Hindlimb muscle (tissue), 1 donor: ENCODE data around the gene FAM216B. TPM values are rescaled to one million over a fixed set of nuclear protein-coding genes. Genes with fewer than 3 reads are reported as not detected.
"Not testable (repeated sequence)": the region's sequence is repeated elsewhere in the genome, so short reads cannot be mapped to it uniquely, and the experiment has no call there.

ENCODE experiments used
- DNase-seq: peaks from one replicate; pipeline ENCODE4 v3.0.0-alpha.2; 2013
- polyA plus RNA-seq: library from polyadenylated mRNA; unstranded; fragments of 120-200 nt; gene quantifications from one replicate; pipeline ENCODE4 v1.2.1, GENCODE V29; 2013; ENCODE audit not compliant: insufficient read length

FAM216B gene
- 0.06 TPM for polyA plus RNA-seq

- DNase-seq: no peak
These were observed at the start of gene FAM216B for GRCh38 chr13:42781352-42781751. FAM216B (plus strand) TSS chr13:42781584; CDS start chr13:42784068, 2,484 bp downstream.

GRCh38 chr13:42732073-42732472 lies 49.3 kb upstream of the FAM216B start:
- no peak for DNase-seq

DNA sequence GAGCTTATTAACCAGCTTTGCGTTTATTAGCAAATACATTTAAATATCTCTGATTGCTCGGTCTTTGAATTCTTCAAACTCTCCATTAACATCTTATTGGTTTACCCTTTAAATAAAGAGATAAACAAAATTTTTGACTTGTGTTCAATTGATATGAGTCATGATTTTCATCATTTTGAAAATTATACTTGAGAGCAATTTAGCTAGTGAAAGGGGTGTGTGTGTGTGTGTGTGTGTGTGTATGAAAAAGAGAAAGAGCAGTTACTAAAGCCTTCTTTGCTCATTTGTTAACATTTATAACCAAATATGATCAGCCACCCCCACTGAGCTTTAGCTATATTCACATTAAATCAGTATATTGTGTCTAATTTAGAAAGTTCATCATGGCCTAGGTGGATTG lies 48.3 kb upstream of the FAM216B start:
- DNase-seq: no peak

DNA sequence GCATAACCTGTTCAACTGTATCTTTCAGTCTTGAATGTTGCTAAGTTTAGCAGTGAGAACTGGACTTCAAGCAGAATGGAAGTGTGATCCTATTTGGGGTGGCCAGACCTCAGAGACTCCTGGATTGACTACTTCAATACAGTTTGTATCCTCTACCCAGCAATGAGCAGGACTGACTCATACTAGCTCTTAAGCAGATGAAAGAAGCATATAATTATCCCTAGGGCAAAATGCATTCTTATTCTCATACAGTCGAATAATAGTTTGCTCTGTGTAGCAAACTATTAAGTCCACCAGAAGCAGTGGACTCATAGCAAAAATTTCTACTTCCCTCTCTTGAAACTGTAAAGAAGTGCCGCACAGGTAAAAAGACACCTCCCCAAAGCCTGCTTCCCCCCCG lies 46.4 kb upstream of the FAM216B start:
- DNase-seq: no peak

- peak; percentile 23 for DNase-seq
These were observed 40.6 kb upstream of the FAM216B start for GRCh38 chr13:42740753-42741152.

- no peak for DNase-seq
These were observed 39.5 kb upstream of the FAM216B start for GRCh38 chr13:42741914-42742313.

DNA sequence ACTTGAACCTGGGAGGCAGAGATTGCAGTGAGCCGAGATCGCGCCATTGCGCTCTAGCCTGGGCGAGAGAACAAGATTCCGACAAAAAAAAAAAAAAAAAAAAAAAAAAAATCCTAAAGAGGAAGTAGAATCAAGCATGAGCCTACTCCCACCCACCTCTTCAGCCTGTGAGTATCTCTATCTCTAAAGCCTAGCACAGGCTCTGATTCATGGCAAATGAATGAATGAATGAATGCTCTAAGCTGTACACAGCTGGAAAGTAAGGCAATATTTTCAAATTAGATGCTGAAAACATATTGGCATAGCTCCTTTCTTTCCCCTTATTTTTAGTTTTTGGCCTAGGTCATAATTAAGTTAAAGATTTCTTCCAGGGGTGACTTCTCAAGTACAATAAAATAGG lies 35.7 kb upstream of the FAM216B start:
- no peak for DNase-seq

DNA sequence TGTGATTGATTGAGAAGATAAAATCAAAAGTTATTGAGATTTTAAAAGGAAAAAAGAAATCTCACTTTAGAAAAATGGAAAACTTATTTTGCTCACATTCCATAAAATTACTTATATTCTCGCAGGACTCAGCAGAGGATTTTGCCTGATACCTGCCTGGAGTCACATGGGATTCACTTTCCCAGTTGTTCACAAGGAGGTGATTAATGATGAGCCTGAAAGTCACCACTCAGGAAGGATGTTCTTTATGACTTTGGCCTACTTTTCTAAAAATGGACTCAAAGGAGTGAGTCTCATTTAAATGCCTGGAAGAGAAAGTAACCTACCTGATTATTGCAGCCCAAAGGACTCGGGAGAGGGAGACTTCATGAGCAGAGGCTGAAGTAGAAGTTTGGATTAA lies 34.5 kb upstream of the FAM216B start:
- DNase-seq: no peak

DNA sequence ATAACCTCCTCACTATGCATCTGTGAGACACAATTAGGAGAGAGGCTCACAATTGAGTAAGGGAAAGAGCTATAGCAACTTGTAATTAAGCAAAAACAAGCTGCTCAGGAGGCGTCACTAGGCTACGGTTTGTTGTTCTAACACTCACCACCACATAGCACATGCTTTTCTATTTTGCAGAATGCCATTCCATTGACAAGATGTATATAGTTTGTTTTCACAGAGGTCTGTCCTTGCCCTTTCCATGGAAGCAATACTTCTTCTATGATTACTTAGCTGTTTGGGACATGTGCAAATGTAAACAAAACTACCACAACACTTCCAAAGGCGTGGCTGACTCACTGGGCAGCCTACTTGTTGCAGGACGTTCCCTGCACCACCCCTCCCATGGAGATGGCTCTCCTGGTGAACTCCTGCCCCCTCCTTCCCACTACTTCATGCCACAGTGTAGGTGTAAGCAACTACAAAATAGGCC lies 33.9 kb upstream of the FAM216B start:
- DNase-seq: no peak

GRCh38 chr13:42750794-42751193 lies 30.6 kb upstream of the FAM216B start:
- DNase-seq: no peak

GRCh38 chr13:42751693-42752092 lies 29.7 kb upstream of the FAM216B start:
- DNase-seq: no peak

DNA sequence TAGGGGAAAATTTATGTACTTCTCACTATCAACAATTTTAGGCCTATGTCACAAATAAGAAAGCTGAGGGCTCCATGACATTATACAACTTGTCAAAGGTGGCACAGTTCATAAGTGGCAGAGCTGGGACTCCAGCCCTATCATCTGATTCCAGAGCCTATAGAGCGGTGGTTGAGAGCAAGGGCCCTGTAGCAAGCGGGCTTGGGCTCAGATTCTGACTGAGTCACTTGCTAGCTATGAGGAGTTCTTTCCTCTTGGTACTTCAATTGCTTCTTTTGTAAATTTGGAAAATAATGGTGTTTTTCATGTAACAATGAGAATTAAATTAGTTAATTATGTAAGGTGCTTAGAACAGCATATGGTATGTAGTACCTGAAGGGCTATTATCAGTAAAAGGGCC lies 28.7 kb upstream of the FAM216B start:
- no peak for DNase-seq

- no peak for DNase-seq
These were observed 27.7 kb upstream of the FAM216B start for GRCh38 chr13:42753697-42754096.

- DNase-seq: no peak
These were observed 26.4 kb upstream of the FAM216B start for GRCh38 chr13:42754801-42755510.

DNA sequence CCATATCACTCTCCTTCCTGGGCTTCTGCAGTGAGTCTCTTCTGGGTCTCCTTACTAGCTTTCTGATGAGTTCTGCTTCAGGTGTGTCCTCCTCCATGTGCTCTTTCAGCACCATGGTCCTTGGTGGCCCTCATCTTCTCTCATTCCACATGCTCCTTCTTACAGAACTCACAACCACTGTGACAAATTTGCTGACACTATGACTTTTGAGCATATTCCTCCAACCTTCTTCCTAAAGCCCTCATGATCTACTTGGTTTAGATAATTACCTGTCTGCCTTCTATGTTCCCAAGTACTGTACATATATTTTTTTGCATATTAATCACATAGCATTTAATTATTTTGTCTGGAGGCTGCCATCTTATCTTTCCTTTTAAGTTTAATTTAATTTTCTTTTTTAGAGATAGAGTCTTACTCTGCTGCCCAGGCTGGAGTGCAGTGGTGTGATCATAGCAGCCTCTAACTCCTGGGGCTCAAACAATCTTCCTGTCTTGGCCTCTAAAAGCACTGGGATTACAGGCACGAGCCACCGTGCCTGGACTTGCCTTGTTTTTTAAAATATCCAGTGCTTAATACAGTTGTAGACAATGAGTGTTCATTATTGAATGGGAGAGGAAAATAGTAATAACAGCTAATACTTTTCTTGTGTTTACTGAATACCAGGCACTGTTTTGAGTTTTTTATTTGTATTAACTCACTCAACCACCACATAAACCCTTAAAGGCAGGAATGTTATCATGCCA lies 23.5 kb upstream of the FAM216B start:
- no peak for DNase-seq

DNA sequence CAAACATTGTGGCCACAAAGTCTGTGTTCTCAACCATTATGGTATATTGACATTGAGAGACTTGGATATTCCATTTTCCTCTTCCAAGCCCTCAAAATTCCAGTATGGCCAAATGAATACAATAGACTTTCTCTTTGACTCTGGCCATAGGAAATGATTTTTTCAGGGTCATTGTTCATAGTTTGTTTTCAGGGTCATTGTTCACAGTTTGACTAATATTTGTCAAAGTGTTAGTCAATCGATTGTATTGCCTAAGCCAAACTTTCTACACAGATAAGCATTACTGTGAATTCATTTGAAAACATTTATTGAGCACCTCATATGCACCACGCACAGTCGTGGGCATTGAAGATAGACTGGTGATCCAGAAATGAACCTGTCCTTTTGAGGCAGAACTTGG lies 22.9 kb upstream of the FAM216B start:
- no peak for DNase-seq

GRCh38 chr13:42760951-42761350 lies 20.4 kb upstream of the FAM216B start:
- DNase-seq: peak; percentile 47

DNA sequence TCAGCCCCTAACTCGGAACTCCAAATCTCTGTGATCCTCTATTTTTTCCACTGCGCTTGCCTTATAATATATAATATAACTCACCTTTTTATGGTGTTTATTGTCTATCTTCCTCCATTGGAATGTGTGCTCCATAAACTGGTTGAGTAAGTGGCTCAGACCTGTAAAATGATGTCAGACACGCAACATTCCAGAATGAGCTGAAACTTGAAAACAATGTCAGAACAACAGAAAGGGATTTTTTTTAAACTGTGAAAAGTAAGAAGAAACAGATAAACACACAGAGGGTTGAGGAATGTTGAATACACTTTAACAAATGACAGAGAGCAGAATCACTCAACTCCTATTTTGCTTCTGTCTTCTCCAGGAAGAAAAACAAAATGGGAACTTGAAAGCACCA lies 19.1 kb upstream of the FAM216B start:
- DNase-seq: no peak

DNA sequence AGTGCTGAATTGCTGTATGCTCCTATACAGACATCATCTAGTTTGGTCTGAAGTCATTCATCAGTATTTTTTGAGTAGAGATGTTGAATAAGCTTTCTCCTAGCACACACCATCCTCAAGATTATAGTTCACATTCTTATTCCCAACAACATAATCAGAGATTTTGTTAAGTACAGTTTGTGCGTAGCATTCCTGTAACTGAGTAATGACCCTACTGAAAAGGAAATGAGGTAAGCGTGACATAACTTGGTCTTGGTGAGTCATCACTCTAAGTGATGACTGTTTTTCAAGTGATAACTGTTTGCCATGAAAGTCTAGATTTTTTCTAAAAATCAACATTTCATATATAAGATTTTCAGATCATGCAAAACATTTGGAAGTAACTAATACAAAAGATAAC lies 18.5 kb upstream of the FAM216B start:
- DNase-seq: no peak

DNA sequence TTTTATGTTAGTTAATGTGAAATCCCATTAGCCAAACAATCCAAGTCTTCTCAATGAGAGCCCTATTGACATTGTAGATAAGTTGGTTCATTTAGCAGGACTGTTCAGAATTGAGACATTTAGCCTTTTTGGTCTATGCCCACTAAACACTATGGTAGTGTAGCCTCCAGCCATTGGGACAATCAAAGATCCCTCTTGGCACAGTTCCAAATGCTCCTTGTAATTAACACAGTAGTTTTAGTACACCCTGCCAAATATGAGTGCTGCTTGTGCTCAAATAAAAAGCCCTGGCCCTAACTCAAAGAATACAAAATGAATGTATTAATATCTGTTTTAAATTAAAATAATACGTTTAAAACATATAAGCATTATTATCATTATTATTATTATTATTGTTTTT lies 15.4 kb upstream of the FAM216B start:
- no peak for DNase-seq

DNA sequence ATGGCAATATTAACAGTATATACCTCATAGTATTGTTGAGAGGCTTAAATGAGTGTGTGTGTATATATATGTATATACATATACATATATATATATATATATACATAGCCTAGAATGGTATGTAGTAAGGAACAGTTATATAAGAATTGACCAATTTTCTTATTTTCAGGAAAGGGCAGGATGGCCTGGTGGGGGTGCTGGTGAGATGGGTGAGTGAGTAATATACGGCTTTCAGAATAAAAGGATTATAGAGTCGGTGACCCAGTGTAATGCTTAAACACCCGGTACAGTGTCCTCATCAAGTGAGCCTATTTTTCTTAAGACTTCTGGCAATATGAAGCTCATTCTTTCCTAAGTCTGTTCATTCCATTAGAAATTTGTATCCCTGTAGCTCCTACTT lies 11.7 kb upstream of the FAM216B start:
- no peak for DNase-seq

DNA sequence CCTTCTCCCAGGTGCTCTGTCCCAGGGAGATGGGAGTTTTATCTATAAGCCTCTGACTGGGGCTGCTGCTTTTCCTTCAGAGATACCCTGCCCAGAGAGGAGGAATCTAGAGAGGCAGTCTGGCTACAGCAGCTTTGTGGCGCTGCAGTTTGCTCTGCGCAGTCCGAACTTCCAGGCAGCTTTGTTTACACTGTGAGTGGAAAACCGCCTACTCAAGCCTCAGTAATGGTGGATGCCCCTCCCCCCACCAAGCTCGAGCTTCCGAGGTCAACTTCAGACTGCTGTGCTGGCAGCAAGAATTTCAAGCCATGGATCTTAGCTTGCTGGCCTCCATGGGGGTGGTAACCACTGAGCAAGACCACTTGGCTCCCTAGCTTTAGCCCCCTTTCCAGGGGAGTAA lies 4.8 kb upstream of the FAM216B start:
- not testable (repeated sequence) for DNase-seq

GRCh38 chr13:42777467-42777866 lies 3.9 kb upstream of the FAM216B start:
- DNase-seq: no peak

- DNase-seq: no peak
These were observed 1.3 kb upstream of the FAM216B start for GRCh38 chr13:42780044-42780443.
